Endodermal cell (in vitro differentiated cells): Measurements from ENCODE around the gene HNRNPA0. TPM values are rescaled to one million over a fixed set of nuclear protein-coding genes. Genes with fewer than 3 reads are reported as not detected.
A peak's percentile ranks its signal among the peaks of the same experiment; 100 is the strongest.

Experiments used
- DNase-seq: peaks from one replicate; pipeline ENCODE4 v3.0.0-alpha.2; 2017
- H3K27ac ChIP-seq: 2 replicates; pipeline ENCODE4 v1.5.1; 2013; ENCODE audit warnings: mild to moderate bottlenecking, low read depth, low read length, moderate library complexity
- H3K27me3 ChIP-seq: 2 replicates; pipeline ENCODE4 v1.6.1; 2013; ENCODE audit warnings: mild to moderate bottlenecking, low read length, moderate library complexity; ENCODE audit not compliant: insufficient read depth, control insufficient read depth, poor library complexity, severe bottlenecking
- H3K36me3 ChIP-seq: 2 replicates; pipeline ENCODE4 v1.7.0; 2013; ENCODE audit warnings: mild to moderate bottlenecking, low read length, moderate library complexity; ENCODE audit not compliant: control insufficient read depth, insufficient read depth
- H3K4me1 ChIP-seq: one replicate; pipeline ENCODE4 v1.7.0; 2013; ENCODE audit warnings: low read length; ENCODE audit not compliant: control insufficient read depth, insufficient read depth
- H3K4me3 ChIP-seq: 2 replicates; pipeline ENCODE4 v1.5.1; 2013; ENCODE audit warnings: mild to moderate bottlenecking, low read length, moderate library complexity
- H3K9ac ChIP-seq: 2 replicates; pipeline ENCODE4 v1.6.1; 2013; ENCODE audit warnings: mild to moderate bottlenecking, low read length, moderate library complexity; ENCODE audit not compliant: poor library complexity, severe bottlenecking; ENCODE audit errors: extremely low read depth
- H3K9me3 ChIP-seq: 2 replicates; pipeline ENCODE4 v1.6.1; 2013; ENCODE audit warnings: mild to moderate bottlenecking, low read length, moderate library complexity; ENCODE audit not compliant: control insufficient read depth
- H3K27ac Mint-ChIP-seq: 2 replicates; pipeline ENCODE4 v1.8.0; 2020; ENCODE audit warnings: mixed read lengths
- H3K27me3 Mint-ChIP-seq: 2 replicates; pipeline ENCODE4 v1.8.0; 2021; ENCODE audit warnings: mild to moderate bottlenecking, mixed read lengths; ENCODE audit not compliant: insufficient read depth
- H3K36me3 Mint-ChIP-seq: 2 replicates; pipeline ENCODE4 v1.8.0; 2020; ENCODE audit warnings: low read depth, mixed read lengths
- H3K4me1 Mint-ChIP-seq: 2 replicates; pipeline ENCODE4 v1.8.0; 2020; ENCODE audit warnings: mixed read lengths
- H3K4me3 Mint-ChIP-seq: 2 replicates; pipeline ENCODE4 v1.8.0; 2020; ENCODE audit warnings: mild to moderate bottlenecking, moderate library complexity, mixed read lengths
- H3K9me3 Mint-ChIP-seq: 2 replicates; pipeline ENCODE4 v1.8.0; 2020; ENCODE audit warnings: mild to moderate bottlenecking, mixed read lengths
- CTCF ChIP-seq: fragments of 200-600 bp; sonication (generic); conservative IDR thresholded peaks from 2 replicates; pipeline ENCODE4 v1.5.0; 2021; ENCODE audit warnings: antibody characterized with exemption, mild to moderate bottlenecking
- WGBS, 2 experiments: methylation state at CpG; one replicate each; pipeline versions ENCODE4 v1.1.5 to v1.1.7; 2013; ENCODE audit warnings: missing lambda C conversion rate in 2 of 2, mixed read lengths in 1 of 2; ENCODE audit not compliant: insufficient coverage in 1 of 2, insufficient read length in 1 of 2; 5-methylcytosine and 5-hydroxymethylcytosine counted together
- total RNA-seq, 2 donors: library from RNA; stranded (reverse); fragmentation: NEBNext Ultra II Directional in 1 of 2; extraction: Animal tissue kit (Norgen Biotek cat#: 25700) in 1 of 2; gene quantifications; 2 replicates in 1 of 2; 3 replicates in 1 of 2; pipeline ENCODE4 v1.2.1, GENCODE V29; 2021

Gene HNRNPA0
- total RNA-seq, 2 donors from 2014 or later, result 50.7 to 61.0 TPM

- Histone ChIP-seq H3K27ac (no peak overlapping the region), H3K27me3 (no peaks in the 10 kb centered on the region), H3K9me3 (peaks cover 20% of the 10 kb centered on the region), H3K4me3 (no peak overlapping the region), H3K4me1 (no peaks in the 10 kb centered on the region), H3K9ac (no peak overlapping the region), H3K36me3 (no peaks in the 10 kb centered on the region)
- DNase-seq, result peak; percentile 5
- no peak overlapping the region for H3K4me3 Mint-ChIP-seq
- no peaks in the 10 kb centered on the region for H3K27me3 Mint-ChIP-seq
- peaks cover 20% of the 10 kb centered on the region for H3K9me3 Mint-ChIP-seq
- H3K4me1 Mint-ChIP-seq, result peaks cover 2% of the 10 kb centered on the region
- H3K27ac Mint-ChIP-seq, result no peak overlapping the region
- 94 to 100% methylated on average over 1 of the region's 1 CpG for WGBS, 2 experiments
- peaks cover 41% of the 10 kb centered on the region for H3K36me3 Mint-ChIP-seq
- TF ChIP-seq CTCF, result no peak
Observed at GRCh38 chr5:137715456-137715855, 38.7 kb downstream of the HNRNPA0 start.

GRCh38 chr5:137714946-137715345 is 39.2 kb downstream of the HNRNPA0 start:
- Mint-ChIP-seq H3K36me3 (peaks cover 41% of the 10 kb centered on the region), H3K9me3 (peaks cover 20% of the 10 kb centered on the region), H3K4me3 (no peak overlapping the region), H3K27me3 (no peaks in the 10 kb centered on the region), H3K27ac (no peak overlapping the region), H3K4me1 (no peaks in the 10 kb centered on the region)
- H3K9ac ChIP-seq, result no peak overlapping the region
- peaks cover 20% of the 10 kb centered on the region for H3K9me3 ChIP-seq
- no peak overlapping the region for H3K4me3 ChIP-seq
- no peak overlapping the region for H3K27ac ChIP-seq
- no peaks in the 10 kb centered on the region for H3K4me1 ChIP-seq
- peak; percentile 0 for DNase-seq
- no peaks in the 10 kb centered on the region for H3K36me3 ChIP-seq
- H3K27me3 ChIP-seq, result no peaks in the 10 kb centered on the region
- no peak for TF ChIP-seq CTCF

- TF ChIP-seq CTCF, result no peak
- Histone ChIP-seq H3K9ac (no peak overlapping the region), H3K27me3 (no peaks in the 10 kb centered on the region), H3K4me3 (no peak overlapping the region), H3K9me3 (peaks cover 20% of the 10 kb centered on the region), H3K4me1 (no peaks in the 10 kb centered on the region), H3K36me3 (no peaks in the 10 kb centered on the region), H3K27ac (no peak overlapping the region)
- H3K27ac Mint-ChIP-seq, result no peak overlapping the region
- H3K4me1 Mint-ChIP-seq, result no peaks in the 10 kb centered on the region
- H3K27me3 Mint-ChIP-seq, result no peaks in the 10 kb centered on the region
- H3K36me3 Mint-ChIP-seq, result peaks cover 41% of the 10 kb centered on the region
- no peak for DNase-seq
- no peak overlapping the region for H3K4me3 Mint-ChIP-seq
- 93 to 100% methylated on average over 1 to 2 of the region's 2 CpGs for WGBS, 2 experiments
- H3K9me3 Mint-ChIP-seq, result peaks cover 20% of the 10 kb centered on the region
Observed at GRCh38 chr5:137714494-137714893, 39.7 kb downstream of the HNRNPA0 start.
